Ishikawa (cell line): ENCODE data around the gene BABAM1.

Experiments
- CEBPB ChIP-seq: IDR thresholded peaks from 2 replicates; pipeline ENCODE4 v1.6.1; 2012
- CREB1 ChIP-seq: IDR thresholded peaks from 2 replicates; pipeline ENCODE4 v1.6.1; 2012; ENCODE audit warnings: low read depth
- EGR1 ChIP-seq: IDR thresholded peaks from 2 replicates; pipeline ENCODE4 v1.6.1; 2012
- EP300 ChIP-seq: IDR thresholded peaks from 2 replicates; pipeline ENCODE4 v1.6.1; 2012; ENCODE audit warnings: borderline replicate concordance
- FOXM1 ChIP-seq: IDR thresholded peaks from 2 replicates; pipeline ENCODE4 v1.6.1; 2012; ENCODE audit warnings: low read depth, borderline replicate concordance
- MAX ChIP-seq: IDR thresholded peaks from 2 replicates; pipeline ENCODE4 v1.6.1; 2012
- NFIC ChIP-seq: IDR thresholded peaks from 2 replicates; pipeline ENCODE4 v1.6.1; 2012
- RAD21 ChIP-seq: IDR thresholded peaks from 2 replicates; pipeline ENCODE4 v1.6.1; 2012; ENCODE audit warnings: low read depth
- REST ChIP-seq: IDR thresholded peaks from 2 replicates; pipeline ENCODE4 v1.6.1; 2012; ENCODE audit warnings: low read depth, mild to moderate bottlenecking
- TAF1 ChIP-seq: IDR thresholded peaks from 2 replicates; pipeline ENCODE4 v1.6.1; 2012; ENCODE audit warnings: low read depth, mild to moderate bottlenecking
- TCF12 ChIP-seq: IDR thresholded peaks from 2 replicates; pipeline ENCODE4 v1.6.1; 2012; ENCODE audit warnings: low read depth
- TEAD4 ChIP-seq: IDR thresholded peaks from 2 replicates; pipeline ENCODE4 v1.6.1; 2012
- YY1 ChIP-seq: IDR thresholded peaks from 2 replicates; pipeline ENCODE4 v1.6.1; 2012; ENCODE audit warnings: low read depth
- ZBTB7A ChIP-seq: IDR thresholded peaks from 2 replicates; pipeline ENCODE4 v1.6.1; 2012; ENCODE audit warnings: low read depth
- TF ChIP-seq, protein P1 (sequence below): IDR thresholded peaks from 2 replicates; pipeline ENCODE4 v1.6.1; 2012

Gene BABAM1

GRCh38 chr19:17320435-17320834, 53.2 kb downstream of the BABAM1 start:
- TF ChIP-seq ZBTB7A (no peak), EP300 (no peak), CREB1 (no peak), TEAD4 (no peak), TCF12 (no peak), YY1 (no peak), REST (no peak), MAX (no peak)
- TF ChIP-seq, protein P1, sequence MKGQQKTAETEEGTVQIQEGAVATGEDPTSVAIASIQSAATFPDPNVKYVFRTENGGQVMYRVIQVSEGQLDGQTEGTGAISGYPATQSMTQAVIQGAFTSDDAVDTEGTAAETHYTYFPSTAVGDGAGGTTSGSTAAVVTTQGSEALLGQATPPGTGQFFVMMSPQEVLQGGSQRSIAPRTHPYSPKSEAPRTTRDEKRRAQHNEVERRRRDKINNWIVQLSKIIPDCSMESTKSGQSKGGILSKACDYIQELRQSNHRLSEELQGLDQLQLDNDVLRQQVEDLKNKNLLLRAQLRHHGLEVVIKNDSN, result no peak

GRCh38 chr19:17321655-17322489, 54.6 kb downstream of the BABAM1 start:
- TF ChIP-seq, protein P1, result no peak
- TF ChIP-seq MAX (no peak), ZBTB7A (no peak), EGR1 (no peak), REST (no peak), FOXM1 (no peak), CREB1 (no peak), EP300 (no peak), RAD21 (no peak), TEAD4 (no peak), TCF12 (no peak), CEBPB (no peak), NFIC (no peak)

DNA sequence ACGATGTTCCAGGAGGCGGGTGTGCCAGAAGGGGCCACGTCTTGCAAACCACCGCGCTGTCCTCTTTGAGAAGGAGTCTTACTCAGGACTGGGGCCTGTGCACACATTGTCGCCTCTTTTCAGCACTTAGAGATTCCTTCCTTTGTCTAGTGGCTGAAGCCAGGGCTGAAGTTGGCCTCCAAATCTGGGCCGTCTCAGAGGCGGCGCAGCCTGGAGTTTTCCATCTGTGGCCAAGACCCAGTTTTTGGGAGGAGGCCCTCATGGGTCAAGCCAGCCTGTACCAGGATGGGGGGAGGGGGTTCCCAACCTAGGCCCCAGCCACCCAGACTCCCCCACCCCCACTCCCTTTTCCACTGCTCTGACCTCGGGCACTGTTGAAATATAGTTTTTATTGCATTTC, 55.6 kb downstream of the BABAM1 start:
- TF ChIP-seq YY1 (no peak), ZBTB7A (no peak), REST (no peak), EGR1 (no peak), RAD21 (no peak)
- TF ChIP-seq, protein P1, result no peak

DNA sequence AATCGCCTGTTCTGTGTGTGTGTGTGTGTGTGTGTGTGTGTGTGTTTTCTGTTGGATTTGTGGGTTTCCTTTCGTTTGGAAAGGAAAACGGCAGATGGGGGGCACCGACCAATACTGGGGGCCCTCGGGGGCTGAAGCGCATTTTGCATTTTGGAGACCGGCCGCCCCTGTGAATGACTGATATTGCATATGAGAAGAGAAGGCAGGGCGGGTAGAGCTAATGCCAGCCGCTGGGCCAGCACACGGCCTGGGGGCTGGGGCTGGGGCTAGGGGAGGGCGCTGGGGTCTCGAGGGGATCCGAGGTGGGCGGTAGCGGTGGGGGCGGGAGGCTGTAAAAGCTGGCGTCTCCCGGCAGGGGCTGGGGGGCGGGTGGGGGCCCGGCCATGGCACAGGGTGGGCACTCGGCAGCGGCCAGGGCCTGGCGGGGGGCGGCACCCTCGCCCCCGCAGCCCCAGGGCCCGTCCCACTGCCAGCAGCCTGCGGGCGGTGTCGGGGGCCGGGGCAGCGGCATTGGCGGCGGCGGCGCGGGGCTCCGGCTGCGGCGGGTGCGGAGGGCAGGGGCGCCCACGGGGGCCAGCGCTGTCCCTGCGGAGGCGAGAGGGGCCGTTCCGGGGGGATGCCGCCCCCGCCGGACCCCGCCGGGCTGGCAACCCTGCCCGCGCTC, 56.2 kb downstream of the BABAM1 start:
- TF ChIP-seq TAF1 (no peak), REST (no peak)
